ENCODE results near the gene TMEM229B.

The TMEM229B gene

DNA sequence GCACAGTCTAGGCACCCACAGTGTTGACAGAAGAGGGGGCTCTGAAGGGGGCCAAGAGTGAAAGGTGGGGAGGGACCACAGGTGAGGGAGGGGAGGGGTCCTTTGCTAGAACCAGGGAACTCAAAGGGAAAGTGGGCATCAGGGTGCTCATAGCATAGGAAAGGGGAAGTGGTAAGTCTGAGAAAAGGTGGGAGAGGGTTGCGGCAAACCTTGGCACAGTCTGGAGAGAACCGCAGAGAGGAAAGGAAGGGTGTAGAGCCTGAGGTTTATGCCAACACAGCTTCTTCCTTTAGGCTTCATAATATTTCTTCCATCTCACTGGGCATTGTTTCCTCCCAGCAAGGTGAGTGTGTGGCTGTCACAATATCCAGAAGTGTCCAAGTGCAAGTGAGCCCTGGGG lies 65.1 kb downstream of the TMEM229B start:
- no peak for DNase-seq (ENCODE audit: low read depth in 3 of 3)

DNA sequence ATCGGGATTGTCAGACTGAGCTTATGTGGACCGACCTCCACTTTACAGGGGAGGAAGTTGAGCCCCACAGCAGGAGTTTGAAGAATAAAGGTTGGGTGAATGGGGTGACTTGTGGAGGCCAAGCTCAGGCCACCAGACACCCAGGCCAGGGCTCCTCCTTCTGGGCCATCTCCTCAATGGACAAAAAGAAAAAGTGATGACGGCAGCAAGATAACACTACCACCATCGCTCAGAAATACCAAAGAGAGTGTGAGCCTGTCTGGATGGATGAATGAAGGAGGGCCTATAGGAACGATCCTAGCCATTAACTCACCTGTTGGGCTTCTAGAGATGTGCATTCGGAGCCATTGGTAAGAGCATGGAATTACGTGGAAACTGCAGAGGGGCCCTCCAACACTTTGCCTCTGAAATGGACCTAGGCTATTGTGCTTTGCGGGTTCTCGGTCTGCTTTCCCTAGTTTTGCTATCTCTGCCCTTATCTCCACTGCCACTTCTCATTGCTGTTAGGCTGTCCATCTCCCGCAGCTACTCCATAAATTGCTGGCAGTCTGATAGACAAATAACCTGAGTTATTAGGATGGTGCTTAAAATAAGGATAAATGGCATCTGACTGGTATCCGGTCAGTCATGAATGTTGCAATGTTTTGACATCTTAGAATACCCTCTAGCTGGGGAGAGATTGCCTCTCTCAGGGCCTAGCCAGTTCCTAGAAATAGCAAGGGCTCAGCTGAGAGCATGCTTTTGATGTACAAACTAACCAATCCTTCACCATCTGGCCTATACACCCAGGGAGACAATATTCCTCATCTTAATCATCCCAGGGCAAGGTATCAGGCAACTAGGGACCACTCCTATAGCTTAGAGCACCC lies 66.9 kb downstream of the TMEM229B start:
- DNase-seq (ENCODE audit: low read depth in 3 of 3) = no peak
